H9 (cell line): Measurements from ENCODE around the gene SPRR3. TPM values are rescaled to one million over a fixed set of nuclear protein-coding genes. Genes with fewer than 3 reads are reported as not detected.

Source experiments
- DNase-seq: peaks from one replicate; pipeline ENCODE4 v3.0.0-alpha.2; 2017
- H2AFZ ChIP-seq: one replicate; pipeline ENCODE4 v1.6.1; 2013; ENCODE audit warnings: mild to moderate bottlenecking, low read length, control low read depth, moderate library complexity
- H2AK5ac ChIP-seq: 2 replicates; pipeline ENCODE4 v1.6.1; 2013; ENCODE audit warnings: low read length, control low read depth, mixed read lengths; ENCODE audit not compliant: insufficient read length
- H2BK120ac ChIP-seq: one replicate; pipeline ENCODE4 v1.6.1; 2013; ENCODE audit warnings: low read depth, mild to moderate bottlenecking, low read length, control low read depth, inconsistent platforms; ENCODE audit not compliant: poor library complexity, severe bottlenecking
- H2BK12ac ChIP-seq: 2 replicates; pipeline ENCODE4 v1.6.1; 2013; ENCODE audit warnings: low read length, control low read depth, mixed read lengths, low read depth; ENCODE audit not compliant: insufficient read length
- H2BK15ac ChIP-seq: 2 replicates; pipeline ENCODE4 v1.6.1; 2013; ENCODE audit warnings: low read depth, low read length, control low read depth
- H2BK20ac ChIP-seq: one replicate; pipeline ENCODE4 v1.6.1; 2013; ENCODE audit warnings: low read depth, mild to moderate bottlenecking, low read length, control low read depth, inconsistent platforms; ENCODE audit not compliant: poor library complexity, severe bottlenecking
- H2BK5ac ChIP-seq: 2 replicates; pipeline ENCODE4 v1.6.1; 2013; ENCODE audit warnings: low read length, control low read depth, mixed read lengths; ENCODE audit not compliant: insufficient read length
- H3K14ac ChIP-seq: 2 replicates; pipeline ENCODE4 v1.6.1; 2013; ENCODE audit warnings: low read length, control low read depth; ENCODE audit not compliant: insufficient read depth
- H3K18ac ChIP-seq: 2 replicates; pipeline ENCODE4 v1.6.1; 2013; ENCODE audit warnings: low read depth, mild to moderate bottlenecking, mixed read lengths, low read length, control low read depth; ENCODE audit not compliant: insufficient read length
- H3K23ac ChIP-seq: 2 replicates; pipeline ENCODE4 v1.6.1; 2013; ENCODE audit warnings: low read length, control low read depth, mixed read lengths, low read depth; ENCODE audit not compliant: insufficient read length
- H3K23me2 ChIP-seq: 2 replicates; pipeline ENCODE4 v1.6.1; 2013; ENCODE audit warnings: low read depth, mild to moderate bottlenecking, mixed read lengths, low read length, control low read depth; ENCODE audit not compliant: insufficient read length, poor library complexity, severe bottlenecking
- H3K27ac ChIP-seq: 2 replicates; pipeline ENCODE4 v1.5.1; 2013; ENCODE audit warnings: low read length, control low read depth, mixed read lengths, low read depth; ENCODE audit not compliant: insufficient read length
- H3K27me3 ChIP-seq: 2 replicates; pipeline ENCODE4 v1.6.1; 2013; ENCODE audit warnings: low read length, control low read depth, inconsistent platforms; ENCODE audit not compliant: insufficient read depth
- H3K4ac ChIP-seq: 2 replicates; pipeline ENCODE4 v1.6.1; 2013; ENCODE audit warnings: low read depth, mild to moderate bottlenecking, control low read depth, inconsistent platforms, low read length, moderate library complexity
- H3K4me1 ChIP-seq: 2 replicates; pipeline ENCODE4 v1.6.1; 2013; ENCODE audit warnings: low read length, control low read depth, inconsistent platforms; ENCODE audit not compliant: insufficient read depth
- H3K4me2 ChIP-seq: 2 replicates; pipeline ENCODE4 v1.6.1; 2013; ENCODE audit warnings: low read length, control low read depth, mixed read lengths; ENCODE audit not compliant: insufficient read length, insufficient read depth
- H3K56ac ChIP-seq: 2 replicates; pipeline ENCODE4 v1.6.1; 2013; ENCODE audit warnings: low read depth, mild to moderate bottlenecking, mixed read lengths, low read length, control low read depth; ENCODE audit not compliant: insufficient read length
- H3K79me1 ChIP-seq: 2 replicates; pipeline ENCODE4 v1.6.1; 2013; ENCODE audit warnings: low read depth, mild to moderate bottlenecking, moderate library complexity, low read length, control low read depth, inconsistent platforms; ENCODE audit not compliant: insufficient read depth, poor library complexity, severe bottlenecking
- H3K79me2 ChIP-seq: 2 replicates; pipeline ENCODE4 v1.6.1; 2013; ENCODE audit warnings: low read length, control low read depth, inconsistent platforms; ENCODE audit not compliant: insufficient read depth
- H3K9ac ChIP-seq: 2 replicates; pipeline ENCODE4 v1.6.1; 2013; ENCODE audit warnings: low read length, control low read depth, mixed read lengths; ENCODE audit not compliant: insufficient read length; ENCODE audit errors: extremely low read depth
- H3K9me3 ChIP-seq: one replicate; pipeline ENCODE4 v1.6.1; 2013; ENCODE audit warnings: low read depth, low read length, inconsistent platforms; ENCODE audit not compliant: control insufficient read depth
- H3T11ph ChIP-seq: one replicate; pipeline ENCODE4 v1.6.1; 2013; ENCODE audit warnings: mild to moderate bottlenecking, low read length, control low read depth, inconsistent platforms
- H4K20me1 ChIP-seq: one replicate; pipeline ENCODE4 v1.6.1; 2013; ENCODE audit not compliant: control insufficient read depth, insufficient read length, insufficient read depth
- H4K5ac ChIP-seq: 2 replicates; pipeline ENCODE4 v1.6.1; 2013; ENCODE audit warnings: low read depth, mild to moderate bottlenecking, mixed read lengths, low read length, control low read depth; ENCODE audit not compliant: insufficient read length
- H4K8ac ChIP-seq: replicated peaks from 2 replicates; pipeline ENCODE4 v1.6.1; 2013; ENCODE audit warnings: low read length, control low read depth, mixed read lengths, low read depth; ENCODE audit not compliant: insufficient read length
- H4K91ac ChIP-seq: 2 replicates; pipeline ENCODE4 v1.6.1; 2013; ENCODE audit warnings: low read depth, mild to moderate bottlenecking, moderate library complexity, mixed read lengths, low read length, control low read depth; ENCODE audit not compliant: insufficient read length
- H3K27ac Mint-ChIP-seq, 3 experiments: 2 replicates in 2 of 3; 3 replicates in 1 of 3; pipeline ENCODE4 v1.8.0; 2020 to 2021; ENCODE audit warnings: mixed read lengths in 3 of 3, mild to moderate bottlenecking in 1 of 3, moderate library complexity in 1 of 3
- H3K27me3 Mint-ChIP-seq: 2 replicates; pipeline ENCODE4 v1.8.0; 2021; ENCODE audit warnings: low read depth, mild to moderate bottlenecking, moderate library complexity, mixed read lengths
- H3K36me3 Mint-ChIP-seq, 3 experiments: 2 replicates in 2 of 3; 3 replicates in 1 of 3; pipeline ENCODE4 v1.8.0; 2020 to 2021; ENCODE audit warnings: low read depth in 3 of 3, mixed read lengths in 3 of 3; ENCODE audit not compliant: insufficient read depth in 1 of 3
- H3K4me1 Mint-ChIP-seq, 2 experiments: 2 replicates each; pipeline ENCODE4 v1.8.0; 2020; ENCODE audit warnings: mixed read lengths in 2 of 2
- H3K4me3 Mint-ChIP-seq, 2 experiments: 2 replicates in 1 of 2; 3 replicates in 1 of 2; pipeline ENCODE4 v1.8.0; 2020 to 2021; ENCODE audit warnings: mild to moderate bottlenecking in 2 of 2, mixed read lengths in 2 of 2, moderate library complexity in 1 of 2
- H3K9me3 Mint-ChIP-seq, 2 experiments: 2 replicates in 1 of 2; 3 replicates in 1 of 2; pipeline ENCODE4 v1.8.0; 2020; ENCODE audit warnings: mild to moderate bottlenecking in 2 of 2, mixed read lengths in 2 of 2, moderate library complexity in 1 of 2
- WGBS: extraction: QIAGEN DNeasy Blood & Tissue Kit; methylation state at CpG from one replicate; pipeline ENCODE4 v1.1.7; 2013; ENCODE audit warnings: missing lambda C conversion rate, low lambda C conversion rate, mixed read lengths; ENCODE audit not compliant: insufficient read length; ENCODE audit errors: extremely low coverage; 5-methylcytosine and 5-hydroxymethylcytosine counted together
- total RNA-seq: library from RNA; stranded (reverse); gene quantifications from 2 replicates; pipeline ENCODE4 v1.2.1, GENCODE V29; 2021
- TF ChIP-seq, protein P1 (sequence below): fragments of 200-600 bp; sonication (generic); conservative IDR thresholded peaks from 3 replicates; pipeline ENCODE4 v1.8.0; 2021; ENCODE audit warnings: antibody characterized with exemption, mild to moderate bottlenecking

The SPRR3 gene
- total RNA-seq, 1 experiment from 2014 or later, result not detected

DNA sequence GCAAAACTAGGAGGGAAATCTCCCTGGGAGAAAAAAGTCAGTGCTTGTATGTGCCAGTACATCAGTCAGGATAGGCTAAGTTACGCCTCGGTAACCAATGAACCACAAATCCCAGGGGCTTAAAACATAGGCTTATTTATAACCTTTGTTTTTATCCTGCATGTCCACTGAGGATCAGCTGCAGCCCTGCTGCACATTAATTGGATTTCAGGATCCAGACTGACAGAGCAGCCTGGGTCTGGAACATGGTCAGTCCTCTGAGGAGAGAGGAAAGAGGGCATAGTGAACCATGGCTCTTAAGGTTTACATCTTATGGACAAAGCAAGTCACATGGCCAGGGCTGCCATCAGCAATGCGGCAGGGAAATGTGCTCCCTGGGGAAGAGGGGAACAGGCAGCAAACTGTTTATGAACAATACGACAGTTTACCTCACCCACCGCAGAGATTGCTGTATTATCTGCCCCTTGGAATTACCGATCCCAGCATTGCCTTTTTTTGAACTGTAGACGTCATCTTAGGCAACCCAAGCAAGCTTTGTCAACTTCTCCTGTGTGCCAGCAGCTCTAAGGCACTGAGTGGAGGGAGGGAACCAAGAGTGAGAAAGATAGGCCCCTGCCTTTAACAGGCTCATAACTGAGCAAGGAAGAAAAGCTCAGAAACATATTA lies 40.2 kb upstream of the SPRR3 start:
- no peaks in the 10 kb centered on the region for H3K36me3 Mint-ChIP-seq
- H4K5ac ChIP-seq, result no peak overlapping the region
- TF ChIP-seq, protein P1, sequence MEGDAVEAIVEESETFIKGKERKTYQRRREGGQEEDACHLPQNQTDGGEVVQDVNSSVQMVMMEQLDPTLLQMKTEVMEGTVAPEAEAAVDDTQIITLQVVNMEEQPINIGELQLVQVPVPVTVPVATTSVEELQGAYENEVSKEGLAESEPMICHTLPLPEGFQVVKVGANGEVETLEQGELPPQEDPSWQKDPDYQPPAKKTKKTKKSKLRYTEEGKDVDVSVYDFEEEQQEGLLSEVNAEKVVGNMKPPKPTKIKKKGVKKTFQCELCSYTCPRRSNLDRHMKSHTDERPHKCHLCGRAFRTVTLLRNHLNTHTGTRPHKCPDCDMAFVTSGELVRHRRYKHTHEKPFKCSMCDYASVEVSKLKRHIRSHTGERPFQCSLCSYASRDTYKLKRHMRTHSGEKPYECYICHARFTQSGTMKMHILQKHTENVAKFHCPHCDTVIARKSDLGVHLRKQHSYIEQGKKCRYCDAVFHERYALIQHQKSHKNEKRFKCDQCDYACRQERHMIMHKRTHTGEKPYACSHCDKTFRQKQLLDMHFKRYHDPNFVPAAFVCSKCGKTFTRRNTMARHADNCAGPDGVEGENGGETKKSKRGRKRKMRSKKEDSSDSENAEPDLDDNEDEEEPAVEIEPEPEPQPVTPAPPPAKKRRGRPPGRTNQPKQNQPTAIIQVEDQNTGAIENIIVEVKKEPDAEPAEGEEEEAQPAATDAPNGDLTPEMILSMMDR, result no peak
- H3K4ac ChIP-seq, result no peak overlapping the region
- H3K4me1 Mint-ChIP-seq, result no peaks in the 10 kb centered on the region
- no peak overlapping the region for H4K8ac ChIP-seq
- H3K27ac Mint-ChIP-seq, result peak overlapping the region in 1 of 3 experiments; percentile 57; a peak in 1 of 7 replicates
- H3K18ac ChIP-seq, result no peak overlapping the region
- H2BK15ac ChIP-seq, result no peak overlapping the region
- no CpG with 5 or more reads among the region's 7 CpGs for WGBS
- no peaks in the 10 kb centered on the region for H3K9me3 ChIP-seq
- H2BK20ac ChIP-seq, result no peak overlapping the region
- no peak overlapping the region for H3K14ac ChIP-seq
- H3K27me3 Mint-ChIP-seq, result peaks cover 2% of the 10 kb centered on the region
- no peaks in the 10 kb centered on the region for H3K79me2 ChIP-seq
- no peak overlapping the region for H3K23ac ChIP-seq
- H3K27ac ChIP-seq, result no peak overlapping the region
- H2BK5ac ChIP-seq, result no peak overlapping the region
- no peak overlapping the region for H3K4me2 ChIP-seq
- H2AFZ ChIP-seq, result no peak overlapping the region
- no peaks in the 10 kb centered on the region for H3K27me3 ChIP-seq
- peaks cover 0 to 26% of the 10 kb centered on the region in 2 experiments; a peak in 4 of 5 replicates for H3K9me3 Mint-ChIP-seq
- H2AK5ac ChIP-seq, result no peak overlapping the region
- H2BK120ac ChIP-seq, result no peak overlapping the region
- H4K20me1 ChIP-seq, result no peaks in the 10 kb centered on the region
- H2BK12ac ChIP-seq, result no peak overlapping the region
- H3T11ph ChIP-seq, result no peak overlapping the region
- no peak overlapping the region for H4K91ac ChIP-seq
- no peaks in the 10 kb centered on the region for H3K4me1 ChIP-seq
- no peak overlapping the region for H3K56ac ChIP-seq
- H3K23me2 ChIP-seq, result no peaks in the 10 kb centered on the region
- no peak overlapping the region for H3K9ac ChIP-seq
- no peaks in the 10 kb centered on the region for H3K79me1 ChIP-seq
- no peak overlapping the region for H3K4me3 Mint-ChIP-seq
- no peak for DNase-seq
